ENCODE results near the gene OSGEP.

Gene OSGEP

GRCh38 chr14:20428802-20429201 lies 25.8 kb downstream of the OSGEP start:
- no peak for DNase-seq

- DNase-seq: no peak
Observed at GRCh38 chr14:20428010-20428365, 26.6 kb downstream of the OSGEP start.

GRCh38 chr14:20427231-20428009 lies 27.2 kb downstream of the OSGEP start:
- DNase-seq: peak; percentile 6

- no peak for DNase-seq
Observed at GRCh38 chr14:20424851-20425250, 29.8 kb downstream of the OSGEP start.

GRCh38 chr14:20422886-20423285 lies 31.7 kb downstream of the OSGEP start:
- no peak for DNase-seq

- DNase-seq: no peak
Observed at GRCh38 chr14:20421267-20421666, 33.3 kb downstream of the OSGEP start.

- no peak for DNase-seq
Observed at GRCh38 chr14:20419419-20419818, 35.2 kb downstream of the OSGEP start.

- no peak for DNase-seq
Observed at GRCh38 chr14:20418501-20418909, 36.1 kb downstream of the OSGEP start.

GRCh38 chr14:20417250-20418186 lies 37.1 kb downstream of the OSGEP start:
- no peak for DNase-seq

- no peak for DNase-seq
Observed at GRCh38 chr14:20416223-20416622, 38.4 kb downstream of the OSGEP start.

- peak; percentile 66 for DNase-seq
Observed at GRCh38 chr14:20415782-20416206, 38.8 kb downstream of the OSGEP start.

- peak; percentile 47 for DNase-seq
Observed at GRCh38 chr14:20413744-20414082, 40.9 kb downstream of the OSGEP start.

GRCh38 chr14:20412876-20413743 lies 41.5 kb downstream of the OSGEP start, which contains the start of gene TEP1:
TEP1 (minus strand) TSS chr14:20413501; CDS start chr14:20408439, 5,062 bp downstream.
- DNase-seq: peak; percentile 63

GRCh38 chr14:20412411-20412810 lies 42.2 kb downstream of the OSGEP start:
- DNase-seq: peak; percentile 44

- DNase-seq: no peak
Observed at GRCh38 chr14:20409226-20409625, 45.4 kb downstream of the OSGEP start.

GRCh38 chr14:20403521-20403920 lies 51.1 kb downstream of the OSGEP start:
- DNase-seq: no peak

- peak; percentile 65 for DNase-seq
Observed at GRCh38 chr14:20400965-20401593, 53.5 kb downstream of the OSGEP start.

- DNase-seq: no peak
Observed at GRCh38 chr14:20400589-20400964, 54.0 kb downstream of the OSGEP start.

GRCh38 chr14:20397511-20397910 lies 57.1 kb downstream of the OSGEP start:
- DNase-seq: no peak
